Neural crest cell (in vitro differentiated cells): ENCODE data around the gene TSPAN11. TPM values are rescaled to one million over a fixed set of nuclear protein-coding genes. Genes with fewer than 3 reads are reported as not detected.

Experiments
- DNase-seq: peaks from one replicate; pipeline ENCODE4 v3.0.0; 2021; ENCODE audit warnings: low read depth, mixed read lengths, low spot score
- H3K27ac Mint-ChIP-seq: one replicate; pipeline ENCODE4 v1.8.0; 2021; ENCODE audit warnings: mild to moderate bottlenecking, mixed read lengths; ENCODE audit not compliant: unreplicated experiment
- H3K27me3 Mint-ChIP-seq: 2 replicates; pipeline ENCODE4 v1.8.0; 2021; ENCODE audit warnings: low read depth, mild to moderate bottlenecking, mixed read lengths
- H3K36me3 Mint-ChIP-seq: 2 replicates; pipeline ENCODE4 v1.8.0; 2021; ENCODE audit warnings: low read depth, mild to moderate bottlenecking, mixed read lengths
- H3K4me1 Mint-ChIP-seq: 2 replicates; pipeline ENCODE4 v1.8.0; 2021; ENCODE audit warnings: mixed read lengths
- H3K4me3 Mint-ChIP-seq: one replicate; pipeline ENCODE4 v1.8.0; 2021; ENCODE audit warnings: mild to moderate bottlenecking, mixed read lengths
- H3K9me3 Mint-ChIP-seq: 2 replicates; pipeline ENCODE4 v1.8.0; 2021; ENCODE audit warnings: mixed read lengths
- CTCF ChIP-seq: fragments of 200-600 bp; sonication (generic); conservative IDR thresholded peaks from 2 replicates; pipeline ENCODE4 v1.5.0; 2021; ENCODE audit warnings: antibody characterized with exemption, mild to moderate bottlenecking
- total RNA-seq: library from RNA; stranded (reverse); gene quantifications from 2 replicates; pipeline ENCODE4 v1.2.1, GENCODE V29; 2021

TSPAN11 gene
- total RNA-seq, 1 donor from 2014 or later = 21.4 TPM

GRCh38 chr12:30965613-30965985, 39.1 kb downstream of the TSPAN11 start:
- Mint-ChIP-seq H3K27ac (no peak overlapping the region), H3K27me3 (no peaks in the 10 kb centered on the region)
- no peak for DNase-seq

GRCh38 chr12:30967026-30967425, 40.5 kb downstream of the TSPAN11 start:
- Mint-ChIP-seq H3K27ac (no peak overlapping the region), H3K36me3 (no peaks in the 10 kb centered on the region)

More at GRCh38 chr12:30965613-30965985, 39.1 kb downstream of the TSPAN11 start:
- no peaks in the 10 kb centered on the region for H3K4me1 Mint-ChIP-seq
- H3K9me3 Mint-ChIP-seq = no peaks in the 10 kb centered on the region
- H3K36me3 Mint-ChIP-seq = no peaks in the 10 kb centered on the region
- TF ChIP-seq CTCF = peak; percentile 38
- H3K4me3 Mint-ChIP-seq = no peak overlapping the region

GRCh38 chr12:30968211-30968610, 41.7 kb downstream of the TSPAN11 start:
- Mint-ChIP-seq H3K4me1 (no peaks in the 10 kb centered on the region), H3K4me3 (no peak overlapping the region), H3K27ac (no peak overlapping the region), H3K36me3 (no peaks in the 10 kb centered on the region), H3K9me3 (no peaks in the 10 kb centered on the region), H3K27me3 (no peaks in the 10 kb centered on the region)
- no peak for DNase-seq
- TF ChIP-seq CTCF = no peak

More at GRCh38 chr12:30967026-30967425, 40.5 kb downstream of the TSPAN11 start:
- H3K27me3 Mint-ChIP-seq = no peaks in the 10 kb centered on the region
- H3K4me3 Mint-ChIP-seq = no peak overlapping the region
- no peak for DNase-seq
- H3K9me3 Mint-ChIP-seq = no peaks in the 10 kb centered on the region
- no peak for TF ChIP-seq CTCF
- no peaks in the 10 kb centered on the region for H3K4me1 Mint-ChIP-seq

- DNase-seq = no peak
- H3K4me1 Mint-ChIP-seq = no peaks in the 10 kb centered on the region
- no peaks in the 10 kb centered on the region for H3K27me3 Mint-ChIP-seq
- H3K9me3 Mint-ChIP-seq = no peaks in the 10 kb centered on the region
- TF ChIP-seq CTCF = no peak
- H3K36me3 Mint-ChIP-seq = no peaks in the 10 kb centered on the region
- H3K27ac Mint-ChIP-seq = no peak overlapping the region
- H3K4me3 Mint-ChIP-seq = no peak overlapping the region
These were observed 42.5 kb downstream of the TSPAN11 start for GRCh38 chr12:30969006-30969405.

GRCh38 chr12:30969606-30970395, 43.3 kb downstream of the TSPAN11 start:
- no peak overlapping the region for H3K4me3 Mint-ChIP-seq
- no peaks in the 10 kb centered on the region for H3K9me3 Mint-ChIP-seq
- no peaks in the 10 kb centered on the region for H3K4me1 Mint-ChIP-seq
- H3K27me3 Mint-ChIP-seq = no peaks in the 10 kb centered on the region
- H3K36me3 Mint-ChIP-seq = no peaks in the 10 kb centered on the region
- TF ChIP-seq CTCF = no peak
- no peak for DNase-seq
- H3K27ac Mint-ChIP-seq = no peak overlapping the region
